ENCODE data around the gene BMF. TPM values are rescaled to one million over a fixed set of nuclear protein-coding genes. Genes with fewer than 3 reads are reported as not detected.

Gene BMF
- total and polyA plus RNA-seq, 7 donors: 0.65 to 7.2 (median 3.4) TPM

DNA sequence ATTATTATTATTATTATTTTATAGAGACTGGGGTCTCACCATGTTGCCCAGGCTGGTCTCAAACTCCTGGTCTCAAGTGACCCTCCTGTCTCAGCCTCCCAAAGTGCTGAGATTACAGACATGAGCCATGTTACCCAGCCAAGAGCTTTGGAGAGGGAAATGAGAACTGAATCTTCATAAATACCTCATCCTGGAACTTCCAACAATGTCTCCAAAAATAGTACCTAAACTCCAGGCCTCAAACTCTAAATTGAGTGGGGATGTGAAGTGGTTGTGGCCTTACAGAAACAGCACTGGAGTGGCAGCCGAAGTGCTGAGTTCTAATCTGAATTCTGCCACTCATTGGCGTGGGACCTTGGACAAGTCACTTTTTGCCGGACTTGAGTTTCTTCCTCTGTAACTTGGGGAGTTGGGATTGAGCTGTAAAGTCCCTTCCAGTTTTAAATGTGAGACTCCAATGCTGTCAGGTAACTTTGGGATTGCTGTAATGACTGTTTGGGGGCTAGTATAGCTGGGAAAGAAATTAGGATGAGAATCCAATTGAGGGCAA is 59.7 kb downstream of the BMF start:
- Histone ChIP-seq H3K27ac (no peak overlapping the region), H3K9me3 (no peaks in the 10 kb centered on the region), H3K27me3 (ENCODE audit: insufficient read depth in 3 of 3, low read length in 2 of 3) (no peaks in the 10 kb centered on the region), H3K4me3 (no peak overlapping the region), H3K36me3 (ENCODE audit: insufficient read depth in 1 of 2, low read depth in 1 of 2) (no peaks in the 10 kb centered on the region), H3K4me1 (peaks cover 30% of the 10 kb centered on the region)
- DNase-seq (no peak), ATAC-seq (no peak)
- TF ChIP-seq, protein P1, sequence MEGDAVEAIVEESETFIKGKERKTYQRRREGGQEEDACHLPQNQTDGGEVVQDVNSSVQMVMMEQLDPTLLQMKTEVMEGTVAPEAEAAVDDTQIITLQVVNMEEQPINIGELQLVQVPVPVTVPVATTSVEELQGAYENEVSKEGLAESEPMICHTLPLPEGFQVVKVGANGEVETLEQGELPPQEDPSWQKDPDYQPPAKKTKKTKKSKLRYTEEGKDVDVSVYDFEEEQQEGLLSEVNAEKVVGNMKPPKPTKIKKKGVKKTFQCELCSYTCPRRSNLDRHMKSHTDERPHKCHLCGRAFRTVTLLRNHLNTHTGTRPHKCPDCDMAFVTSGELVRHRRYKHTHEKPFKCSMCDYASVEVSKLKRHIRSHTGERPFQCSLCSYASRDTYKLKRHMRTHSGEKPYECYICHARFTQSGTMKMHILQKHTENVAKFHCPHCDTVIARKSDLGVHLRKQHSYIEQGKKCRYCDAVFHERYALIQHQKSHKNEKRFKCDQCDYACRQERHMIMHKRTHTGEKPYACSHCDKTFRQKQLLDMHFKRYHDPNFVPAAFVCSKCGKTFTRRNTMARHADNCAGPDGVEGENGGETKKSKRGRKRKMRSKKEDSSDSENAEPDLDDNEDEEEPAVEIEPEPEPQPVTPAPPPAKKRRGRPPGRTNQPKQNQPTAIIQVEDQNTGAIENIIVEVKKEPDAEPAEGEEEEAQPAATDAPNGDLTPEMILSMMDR (IDR thresholded peaks at IDR 0.05): no peak
- intact Hi-C loops (cut with DNase I): loop anchor here (5.0 to 10.0 kb wide), 3 partner anchors 116 to 386 kb away; partner anchors contain the start of gene BUB1B (in 1 of the 2)
- 83 to 95% (median 93%) methylated on average over 3 of the region's 3 CpGs for WGBS, 3 donors

DNA sequence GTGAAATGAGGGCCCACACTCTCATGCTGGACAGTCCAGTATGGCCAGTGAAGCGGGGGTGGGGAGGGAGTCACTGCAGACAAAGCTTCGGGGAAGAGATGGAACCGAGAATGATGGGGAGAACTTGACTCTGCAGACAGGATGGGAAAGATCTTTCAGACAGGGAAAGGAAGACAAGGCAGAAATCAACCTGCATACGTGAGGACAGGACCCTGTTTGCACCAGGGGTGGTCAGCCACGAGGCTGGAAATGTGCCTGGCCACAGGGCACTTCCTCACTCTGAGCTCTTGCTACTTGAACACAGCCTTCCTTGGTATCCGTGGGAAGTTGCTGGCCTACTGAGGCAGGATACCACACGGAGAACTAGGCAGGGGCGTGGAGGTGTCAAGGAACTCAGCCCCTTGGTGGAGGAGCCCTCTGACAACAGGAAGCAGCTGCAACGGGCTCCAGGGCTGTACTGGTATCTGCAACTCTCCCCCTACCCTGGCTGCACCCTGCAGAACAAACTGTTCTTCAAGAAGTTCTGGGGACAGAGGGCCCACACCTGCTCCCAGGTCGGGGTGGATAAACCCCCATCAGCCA is 60.4 kb downstream of the BMF start:
- no peak overlapping the region for H3K4me3 ChIP-seq
- H3K27me3 ChIP-seq (ENCODE audit: insufficient read depth in 3 of 3, low read length in 2 of 3): no peaks in the 10 kb centered on the region
- ATAC-seq: no peak
- peak overlapping the region; percentile 51 for H3K27ac ChIP-seq
- no peak for DNase-seq
- intact Hi-C loops (cut with DNase I): loop anchor here (5.0 to 10.0 kb wide), 3 partner anchors 116 to 386 kb away; partner anchors contain the start of gene BUB1B (in 1 of the 2)
- H3K9me3 ChIP-seq: no peaks in the 10 kb centered on the region
- 57 to 72% (median 60%) methylated on average over 9 to 10 of the region's 10 CpGs for WGBS, 3 donors
- TF ChIP-seq, protein P1 (IDR thresholded peaks at IDR 0.05): no peak
- H3K4me1 ChIP-seq: peaks cover 24% of the 10 kb centered on the region
- no peaks in the 10 kb centered on the region for H3K36me3 ChIP-seq (ENCODE audit: insufficient read depth in 1 of 2, low read depth in 1 of 2)

GRCh38 chr15:40047415-40048210 is 61.1 kb downstream of the BMF start:
- H3K4me1 ChIP-seq: peaks cover 24% of the 10 kb centered on the region
- DNase-seq: peak; percentile 49 to 66

DNA sequence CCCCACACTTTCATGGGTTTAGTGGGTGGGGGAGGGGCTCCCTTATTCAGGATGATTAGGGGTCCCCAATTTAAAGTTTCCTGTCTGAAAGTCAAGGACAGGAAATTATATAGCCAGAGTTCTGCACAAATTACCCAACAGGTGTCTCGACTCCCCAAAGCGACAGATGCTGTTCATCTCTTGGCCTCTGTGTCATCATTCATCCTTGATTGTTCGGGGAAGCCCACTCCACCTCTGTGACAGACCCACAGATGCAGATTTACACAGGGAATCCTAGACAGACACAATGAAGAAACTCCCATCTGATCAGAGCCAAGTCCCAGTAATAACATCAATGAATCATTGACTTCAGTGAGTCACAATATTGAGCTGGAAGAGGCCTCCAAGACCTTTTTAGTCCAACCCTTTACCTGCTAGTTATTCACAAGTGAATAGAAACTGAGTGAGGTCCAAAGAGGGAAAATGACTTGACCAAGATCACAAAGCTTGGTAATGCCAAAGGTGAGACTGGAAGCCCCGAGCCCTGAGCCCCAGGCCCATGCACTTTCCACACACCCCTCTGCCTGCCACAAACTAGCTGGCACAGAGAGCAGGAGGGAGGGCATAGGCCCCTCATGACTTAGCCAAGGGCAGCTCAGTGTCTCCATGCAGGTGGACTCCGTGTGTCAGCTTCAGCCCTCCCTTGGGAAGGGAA is 61.8 kb downstream of the BMF start:
- DNase-seq: no peak
- Histone ChIP-seq H3K36me3 (ENCODE audit: insufficient read depth in 1 of 2, low read depth in 1 of 2) (no peaks in the 10 kb centered on the region), H3K27me3 (ENCODE audit: insufficient read depth in 3 of 3, low read length in 2 of 3) (no peaks in the 10 kb centered on the region), H3K4me3 (no peak overlapping the region), H3K27ac (peak overlapping the region; percentile 51), H3K9me3 (no peaks in the 10 kb centered on the region), H3K4me1 (peaks cover 24% of the 10 kb centered on the region)
- 78 to 84% (median 80%) methylated on average over 5 of the region's 5 CpGs for WGBS, 3 donors
- intact Hi-C loops (cut with DNase I): loop anchor here (5.0 to 10.0 kb wide), 3 partner anchors 118 to 388 kb away; partner anchors contain the start of gene BUB1B (in 1 of the 2)
- peak in 1 of 4 donors; percentile 16 for ATAC-seq
- TF ChIP-seq, protein P1 (IDR thresholded peaks at IDR 0.05): no peak

More at GRCh38 chr15:40047415-40048210, 61.1 kb downstream of the BMF start:
- intact Hi-C loops (cut with DNase I): loop anchor here (5.0 to 10.0 kb wide), 3 partner anchors 117 to 387 kb away; partner anchors contain the start of gene BUB1B (in 1 of the 2)
- peak overlapping the region; percentile 51 for H3K27ac ChIP-seq
- no peaks in the 10 kb centered on the region for H3K36me3 ChIP-seq (ENCODE audit: insufficient read depth in 1 of 2, low read depth in 1 of 2)
- no peaks in the 10 kb centered on the region for H3K9me3 ChIP-seq
- ATAC-seq: no peak
- WGBS, 3 donors: 54 to 64% (median 62%) methylated on average over 15 of the region's 15 CpGs
- no peak overlapping the region for H3K4me3 ChIP-seq
- TF ChIP-seq, protein P1 (IDR thresholded peaks at IDR 0.05): no peak
- H3K27me3 ChIP-seq (ENCODE audit: insufficient read depth in 3 of 3, low read length in 2 of 3): no peaks in the 10 kb centered on the region

All from psoas muscle (tissue), 8 donors.